Adipocyte (in vitro differentiated cells): Measurements from ENCODE around the gene ATP6V1C2.

Experiments
- DNase-seq: peaks from one replicate; pipeline ENCODE4 v3.0.0-alpha.2; 2015; ENCODE audit warnings: low read depth
- H3K27me3 ChIP-seq: replicated peaks from 2 replicates; pipeline ENCODE4 v1.7.0; 2013; ENCODE audit warnings: mild to moderate bottlenecking, low read length, moderate library complexity; ENCODE audit not compliant: control insufficient read depth, insufficient read depth
- H3K36me3 ChIP-seq: 2 replicates; pipeline ENCODE4 v1.7.0; 2013; ENCODE audit warnings: low read length, mild to moderate bottlenecking, moderate library complexity; ENCODE audit not compliant: control insufficient read depth, insufficient read depth, severe bottlenecking
- H3K4me1 ChIP-seq: 2 replicates; pipeline ENCODE4 v1.7.0; 2013; ENCODE audit warnings: mild to moderate bottlenecking, low read length, moderate library complexity; ENCODE audit not compliant: control insufficient read depth, insufficient read depth
- H3K4me3 ChIP-seq: 2 replicates; pipeline ENCODE4 v1.7.0; 2013; ENCODE audit warnings: mild to moderate bottlenecking, low read length, moderate library complexity
- H3K9ac ChIP-seq: 2 replicates; pipeline ENCODE4 v1.7.0; 2013; ENCODE audit warnings: mild to moderate bottlenecking, low read length, moderate library complexity
- H3K9me3 ChIP-seq: 2 replicates; pipeline ENCODE4 v1.7.0; 2013; ENCODE audit warnings: mild to moderate bottlenecking, low read length, moderate library complexity; ENCODE audit not compliant: control insufficient read depth

The ATP6V1C2 gene

DNA sequence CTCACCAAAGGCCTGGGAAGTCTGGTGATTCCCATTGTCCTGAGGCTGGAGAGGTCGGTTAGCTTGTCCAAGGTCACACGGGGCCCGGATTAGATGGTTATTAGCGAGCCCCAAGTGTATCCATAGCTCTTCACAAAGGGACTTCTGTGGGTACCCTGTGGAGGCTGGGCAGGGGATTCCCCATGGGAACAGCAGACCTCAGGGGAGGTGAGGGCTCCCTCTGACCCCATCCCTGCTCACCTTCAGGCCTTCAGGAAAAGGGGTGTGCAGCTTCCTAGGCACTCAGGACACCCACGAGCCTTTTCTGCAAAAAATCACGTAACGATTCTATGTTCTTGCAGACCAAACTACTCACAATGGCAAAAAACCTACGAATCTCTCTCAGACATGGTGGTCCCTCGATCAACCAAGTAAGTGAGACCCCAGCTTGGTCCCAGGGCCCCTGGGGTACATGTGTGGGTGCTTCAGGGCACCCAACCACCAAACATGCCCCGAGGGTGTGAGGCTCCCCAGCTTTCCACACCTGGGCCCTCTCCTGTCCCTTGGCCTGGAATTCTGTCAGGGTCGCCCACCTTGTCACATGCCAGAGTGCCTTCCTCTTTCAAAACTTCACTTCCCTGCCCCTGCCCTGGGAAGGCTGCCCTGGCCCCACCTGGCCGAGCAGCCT is 50.9 kb downstream of the ATP6V1C2 start:
- H3K36me3 ChIP-seq, result no peaks in the 10 kb centered on the region
- peaks cover 10% of the 10 kb centered on the region for H3K27me3 ChIP-seq
- H3K9me3 ChIP-seq, result no peaks in the 10 kb centered on the region
- H3K4me3 ChIP-seq, result no peak overlapping the region
- no peak overlapping the region for H3K9ac ChIP-seq
- H3K4me1 ChIP-seq, result no peaks in the 10 kb centered on the region
- DNase-seq, result no peak

DNA sequence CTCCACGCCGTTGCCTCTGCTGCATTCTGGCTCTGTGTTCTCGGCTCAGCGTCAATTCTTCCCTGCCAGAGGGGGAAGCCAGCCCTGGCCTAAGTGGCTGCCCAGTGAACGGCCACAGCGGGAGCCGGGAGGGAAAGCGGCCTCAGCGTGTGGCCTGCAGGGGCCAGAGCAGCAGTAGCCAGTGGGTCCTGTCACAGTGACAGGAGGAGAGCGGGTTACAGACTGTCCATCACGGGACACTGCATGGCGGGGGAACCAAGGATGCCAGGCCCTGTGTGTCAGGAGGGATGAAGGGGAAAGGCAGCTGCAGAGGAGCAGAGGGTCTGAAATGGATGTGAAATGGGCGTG is 51.4 kb downstream of the ATP6V1C2 start:
- Histone ChIP-seq H3K4me1 (no peaks in the 10 kb centered on the region), H3K4me3 (no peak overlapping the region), H3K9ac (no peak overlapping the region), H3K9me3 (no peaks in the 10 kb centered on the region), H3K36me3 (no peaks in the 10 kb centered on the region), H3K27me3 (peaks cover 10% of the 10 kb centered on the region)
- no peak for DNase-seq

DNA sequence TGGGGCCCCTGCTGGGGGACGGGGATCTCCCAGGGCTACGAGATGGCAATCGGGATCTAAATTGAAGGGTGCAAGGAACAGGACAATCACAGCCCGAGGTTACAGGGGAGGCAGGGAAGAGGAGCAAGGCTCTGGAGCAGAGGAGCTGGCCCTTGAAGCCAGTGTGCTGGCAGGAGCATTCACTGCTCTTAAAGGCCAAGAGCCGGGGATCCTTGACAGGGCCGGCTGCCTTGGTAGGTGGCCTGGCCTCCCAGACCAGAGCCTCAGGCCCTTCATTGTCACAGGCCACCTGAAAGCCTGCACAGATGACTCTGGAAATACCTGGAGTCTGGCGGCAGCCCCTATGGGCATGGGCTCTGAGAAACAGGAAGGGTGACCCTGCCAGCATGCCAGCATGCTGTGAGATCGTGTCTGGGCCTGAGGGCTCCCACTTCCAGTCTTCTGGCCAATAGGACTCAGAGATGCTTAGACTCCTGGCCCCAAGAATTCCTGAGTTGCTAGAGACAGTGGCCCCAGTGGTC is 52.5 kb downstream of the ATP6V1C2 start:
- Histone ChIP-seq H3K9ac (no peak overlapping the region), H3K27me3 (peaks cover 10% of the 10 kb centered on the region), H3K4me3 (no peak overlapping the region), H3K4me1 (no peaks in the 10 kb centered on the region), H3K36me3 (peaks cover 5% of the 10 kb centered on the region), H3K9me3 (no peaks in the 10 kb centered on the region)
- DNase-seq, result no peak

DNA sequence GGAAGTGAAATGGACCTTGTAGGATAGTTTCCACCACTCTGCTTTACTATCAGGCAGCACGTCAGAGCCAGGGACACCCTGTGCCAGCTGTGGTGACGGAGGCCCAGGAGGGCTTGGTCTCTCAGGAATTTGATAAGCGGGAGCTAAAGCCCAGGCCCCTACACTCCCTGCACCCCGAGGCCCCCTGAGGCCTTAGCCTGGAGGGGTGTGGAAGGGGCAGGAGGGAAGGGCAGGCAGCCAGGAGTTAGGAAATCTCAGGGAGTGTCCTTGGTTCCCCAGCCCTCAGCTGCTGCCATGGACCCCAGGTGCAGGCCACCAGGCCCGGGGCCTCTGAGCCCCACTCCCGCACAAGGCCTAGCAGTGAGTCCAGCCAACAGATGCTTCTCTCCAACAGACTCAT is 53.0 kb downstream of the ATP6V1C2 start:
- H3K9ac ChIP-seq, result no peak overlapping the region
- no peaks in the 10 kb centered on the region for H3K9me3 ChIP-seq
- no peaks in the 10 kb centered on the region for H3K4me1 ChIP-seq
- DNase-seq, result peak; percentile 23
- peaks cover 5% of the 10 kb centered on the region for H3K36me3 ChIP-seq
- H3K27me3 ChIP-seq, result peaks cover 10% of the 10 kb centered on the region
- no peak overlapping the region for H3K4me3 ChIP-seq

DNA sequence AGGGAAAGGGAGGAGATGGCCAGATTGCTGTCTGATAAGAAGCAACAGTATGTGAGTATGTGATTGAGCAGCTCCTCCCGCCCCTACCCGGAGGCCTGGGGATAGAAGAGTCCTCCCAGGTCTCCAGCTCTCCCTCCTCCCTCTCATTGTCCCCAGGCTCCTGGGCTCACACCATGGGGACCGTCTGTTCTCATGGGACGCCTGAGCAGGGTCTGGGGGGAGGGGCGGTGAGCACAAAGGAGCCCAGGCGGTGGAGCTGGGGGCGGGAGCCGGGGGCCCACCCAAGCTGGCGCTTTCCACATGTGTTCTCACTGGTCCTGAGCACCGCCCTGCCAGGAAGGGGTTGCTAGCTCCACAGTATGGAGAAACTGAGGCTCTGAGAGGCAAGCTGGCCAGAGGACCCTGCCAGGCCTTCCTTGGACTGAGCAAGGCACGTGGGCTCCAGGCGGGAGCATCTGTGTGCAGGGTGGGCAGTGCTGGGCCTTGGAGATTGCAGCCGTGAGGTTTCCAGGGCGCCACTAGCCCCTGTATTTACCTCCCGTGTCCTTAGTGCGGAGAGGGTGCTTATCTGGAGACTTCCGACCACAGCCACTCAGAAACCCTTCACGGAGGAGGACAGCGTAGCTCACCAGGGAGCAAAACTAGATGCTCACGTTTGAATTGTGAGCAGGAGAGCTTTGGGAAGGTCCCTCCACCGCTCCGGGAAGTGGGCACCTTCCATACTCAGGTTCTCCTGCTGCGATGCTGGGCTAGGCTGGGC is 53.8 kb downstream of the ATP6V1C2 start:
- no peak overlapping the region for H3K9ac ChIP-seq
- peaks cover 10% of the 10 kb centered on the region for H3K36me3 ChIP-seq
- no peak overlapping the region for H3K4me3 ChIP-seq
- no peak for DNase-seq
- H3K4me1 ChIP-seq, result no peaks in the 10 kb centered on the region
- H3K27me3 ChIP-seq, result peaks cover 10% of the 10 kb centered on the region
- no peaks in the 10 kb centered on the region for H3K9me3 ChIP-seq

DNA sequence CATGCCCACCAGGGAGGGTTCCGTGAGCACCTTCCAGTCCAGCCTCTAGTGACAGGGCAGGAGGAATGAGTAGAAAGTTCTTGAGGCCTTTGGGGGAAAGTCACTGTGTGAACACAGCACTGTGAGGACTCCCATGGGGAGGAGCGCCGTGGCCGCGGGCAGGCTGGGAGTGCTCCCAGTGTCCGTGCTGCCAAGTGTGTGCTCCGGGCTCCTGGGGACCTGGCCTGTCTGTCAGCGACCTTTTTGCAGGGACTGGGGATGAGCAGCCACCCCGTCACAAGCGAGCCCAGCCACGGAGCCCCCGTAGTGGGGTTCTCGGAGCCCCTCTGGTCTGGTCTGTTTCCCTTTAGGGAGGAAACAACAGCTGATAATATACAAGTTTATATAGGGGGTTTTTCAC is 54.4 kb downstream of the ATP6V1C2 start:
- Histone ChIP-seq H3K27me3 (peaks cover 5% of the 10 kb centered on the region), H3K4me3 (no peak overlapping the region), H3K36me3 (peaks cover 14% of the 10 kb centered on the region), H3K9ac (no peak overlapping the region), H3K9me3 (no peaks in the 10 kb centered on the region), H3K4me1 (no peaks in the 10 kb centered on the region)
- no peak for DNase-seq

DNA sequence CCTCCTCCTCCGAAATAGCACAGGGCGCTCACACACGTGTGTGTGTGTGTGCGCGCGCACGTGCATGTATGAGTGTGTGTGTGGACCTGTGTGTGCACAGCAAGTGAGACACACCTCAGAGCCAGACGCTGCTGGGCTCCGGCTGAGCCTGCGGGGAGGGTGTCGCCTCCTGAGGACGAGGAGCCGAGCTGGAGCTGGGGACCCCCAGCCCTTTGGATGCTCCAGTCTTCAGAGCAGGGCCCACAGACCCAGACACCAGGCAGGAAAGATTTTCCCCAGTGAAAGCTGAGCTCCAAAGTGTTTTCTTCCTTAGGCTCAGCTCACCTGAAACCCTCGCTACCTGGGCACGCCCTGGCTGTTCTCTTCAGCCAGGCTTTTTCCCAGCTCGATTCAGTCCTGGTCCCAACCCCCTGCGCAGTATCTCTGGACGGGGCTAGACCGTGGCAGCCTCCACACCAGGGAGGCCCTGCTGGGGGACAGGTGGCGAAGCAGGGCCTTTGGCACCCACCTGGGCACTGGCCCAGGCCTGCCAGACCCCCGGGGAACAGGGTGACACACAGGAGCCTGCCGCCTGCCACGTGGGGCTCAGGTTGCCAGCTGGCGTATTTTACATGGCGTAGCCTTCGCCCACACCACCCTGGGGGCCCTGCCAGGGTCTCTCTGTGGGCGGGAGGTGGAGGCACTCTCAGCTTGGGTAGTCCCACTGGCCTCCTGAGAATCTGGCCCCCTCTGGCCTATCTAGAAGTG is 55.0 kb downstream of the ATP6V1C2 start:
- no peaks in the 10 kb centered on the region for H3K27me3 ChIP-seq
- H3K4me3 ChIP-seq, result no peak overlapping the region
- H3K4me1 ChIP-seq, result no peaks in the 10 kb centered on the region
- DNase-seq, result no peak
- peaks cover 20% of the 10 kb centered on the region for H3K36me3 ChIP-seq
- no peak overlapping the region for H3K9ac ChIP-seq
- no peaks in the 10 kb centered on the region for H3K9me3 ChIP-seq

DNA sequence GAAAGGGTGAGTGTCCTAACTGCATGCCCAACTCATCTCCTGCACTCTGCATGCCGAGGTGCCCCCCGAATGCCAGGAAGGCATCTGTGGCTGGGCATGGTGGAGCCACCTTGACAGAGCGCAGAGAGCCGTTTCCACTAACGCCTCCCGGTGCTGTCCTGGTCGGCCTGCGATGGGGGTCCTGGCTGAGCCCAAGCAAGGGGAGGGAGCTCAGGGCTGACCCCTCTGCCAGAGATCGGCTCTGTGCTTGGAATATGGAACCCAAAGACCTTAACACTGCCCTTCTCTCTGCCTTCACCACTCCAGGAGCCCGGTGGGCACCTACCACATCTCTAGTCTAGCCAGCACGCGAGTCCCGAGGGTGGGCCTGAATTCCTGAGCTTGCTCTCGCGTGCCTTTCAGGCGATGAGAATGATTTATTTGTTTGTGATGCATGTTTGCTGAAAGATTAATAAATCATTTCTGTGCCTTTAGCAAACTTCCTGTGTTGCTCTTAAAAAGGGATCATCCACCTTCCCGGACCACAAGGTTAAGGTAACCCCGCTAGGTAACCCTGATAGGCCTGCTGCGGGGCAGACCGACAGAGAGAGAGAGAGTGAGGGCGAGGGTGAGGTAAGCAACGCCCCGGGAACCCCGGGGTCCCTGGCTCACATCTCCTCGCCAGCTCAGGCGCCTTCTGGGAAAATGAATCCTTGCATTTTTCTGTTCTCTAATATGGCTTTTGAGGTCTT is 55.8 kb downstream of the ATP6V1C2 start:
- peaks cover 29% of the 10 kb centered on the region for H3K36me3 ChIP-seq
- H3K4me3 ChIP-seq, result no peak overlapping the region
- no peaks in the 10 kb centered on the region for H3K27me3 ChIP-seq
- DNase-seq, result no peak
- no peaks in the 10 kb centered on the region for H3K4me1 ChIP-seq
- no peaks in the 10 kb centered on the region for H3K9me3 ChIP-seq
- H3K9ac ChIP-seq, result no peak overlapping the region

DNA sequence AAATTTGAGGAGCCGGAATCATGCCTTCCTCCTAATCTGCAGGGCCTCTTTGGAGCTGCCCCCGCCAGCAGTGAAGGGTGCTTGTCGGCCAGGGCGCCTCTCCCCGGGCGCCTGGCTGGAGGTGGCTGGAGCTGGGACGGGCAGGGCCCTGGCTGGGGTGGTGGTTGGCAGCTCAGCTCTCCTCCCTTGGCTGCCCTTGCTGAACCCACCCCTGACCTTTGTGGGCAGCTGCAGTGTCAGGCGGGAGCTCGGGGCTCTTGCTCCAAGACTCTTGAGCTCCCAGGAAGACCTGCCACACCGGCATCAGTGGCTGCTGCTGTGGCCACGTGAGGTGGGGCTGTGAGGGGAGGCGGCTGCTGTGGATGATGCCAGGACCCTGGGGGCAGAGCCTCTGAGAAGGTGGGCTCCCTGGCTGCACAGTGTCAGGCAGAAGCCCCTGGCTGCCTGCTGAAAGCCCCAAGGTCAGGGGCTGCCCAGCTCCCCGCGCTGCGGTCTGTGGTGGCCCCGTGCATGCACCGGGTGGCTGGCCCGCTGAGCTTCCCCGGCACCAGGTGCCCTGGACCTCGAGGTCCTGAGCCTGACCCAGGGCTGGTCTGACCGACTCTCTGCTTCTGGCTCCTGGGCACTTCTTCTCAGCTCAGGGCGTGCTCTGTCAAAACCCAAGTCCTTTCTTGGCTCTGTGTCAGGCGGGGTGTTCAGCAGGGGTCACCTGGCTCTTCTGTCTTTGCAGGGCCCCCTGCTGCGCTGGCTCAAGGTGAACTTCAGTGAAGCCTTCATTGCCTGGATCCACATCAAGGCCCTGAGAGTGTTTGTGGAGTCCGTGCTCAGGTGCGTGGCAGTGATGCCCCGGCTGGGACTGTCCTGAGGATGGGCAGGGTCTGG is 56.7 kb downstream of the ATP6V1C2 start:
- no peak for DNase-seq

DNA sequence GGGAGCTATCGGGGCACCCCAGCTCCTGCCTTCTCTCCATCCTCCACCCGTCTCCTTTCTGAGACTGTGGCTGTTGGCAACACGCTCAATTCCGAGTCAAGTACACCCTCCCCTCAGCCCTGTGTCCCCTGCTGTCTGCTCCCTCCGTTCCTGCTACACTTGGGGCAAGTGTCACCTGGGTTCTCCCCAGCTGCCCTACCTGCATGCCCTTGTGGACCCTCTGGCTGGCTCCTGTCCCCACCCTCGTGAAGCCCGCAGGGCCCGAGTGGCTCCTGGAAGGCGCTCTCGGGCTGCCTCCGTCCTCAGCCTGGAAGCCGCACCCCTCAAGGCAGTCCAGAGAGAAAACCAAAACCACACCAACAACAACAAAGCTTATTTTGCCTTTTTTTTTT is 57.3 kb downstream of the ATP6V1C2 start:
- Histone ChIP-seq H3K9ac (no peak overlapping the region), H3K27me3 (no peaks in the 10 kb centered on the region), H3K4me3 (no peak overlapping the region), H3K36me3 (peaks cover 41% of the 10 kb centered on the region), H3K4me1 (no peaks in the 10 kb centered on the region), H3K9me3 (no peaks in the 10 kb centered on the region)
- DNase-seq, result no peak

More for the DNA sequence above, 56.7 kb downstream of the ATP6V1C2 start:
- no peaks in the 10 kb centered on the region for H3K27me3 ChIP-seq
- no peak overlapping the region for H3K9ac ChIP-seq
- H3K9me3 ChIP-seq, result no peaks in the 10 kb centered on the region
- peaks cover 34% of the 10 kb centered on the region for H3K36me3 ChIP-seq
- no peaks in the 10 kb centered on the region for H3K4me1 ChIP-seq
- H3K4me3 ChIP-seq, result no peak overlapping the region
